PFSK-1 (cell line): ENCODE data around the gene CAPN5.

Source experiments
- TAF1 ChIP-seq: IDR thresholded peaks from 2 replicates; pipeline ENCODE4 v1.6.1; 2012; ENCODE audit warnings: low read length, control low read depth, borderline replicate concordance; ENCODE audit not compliant: insufficient read depth
- TF ChIP-seq, protein P1 (sequence below), 2 experiments: IDR thresholded peaks; 2 replicates each; pipeline versions ENCODE4 v1.6.1 to v1.8.0; 2011 to 2012; ENCODE audit warnings: low read depth in 2 of 2, low read length in 2 of 2, control low read depth in 1 of 2, inconsistent platforms in 1 of 2, mild to moderate bottlenecking in 1 of 2, moderate library complexity in 1 of 2; ENCODE audit not compliant: insufficient read depth in 1 of 2

DNA sequence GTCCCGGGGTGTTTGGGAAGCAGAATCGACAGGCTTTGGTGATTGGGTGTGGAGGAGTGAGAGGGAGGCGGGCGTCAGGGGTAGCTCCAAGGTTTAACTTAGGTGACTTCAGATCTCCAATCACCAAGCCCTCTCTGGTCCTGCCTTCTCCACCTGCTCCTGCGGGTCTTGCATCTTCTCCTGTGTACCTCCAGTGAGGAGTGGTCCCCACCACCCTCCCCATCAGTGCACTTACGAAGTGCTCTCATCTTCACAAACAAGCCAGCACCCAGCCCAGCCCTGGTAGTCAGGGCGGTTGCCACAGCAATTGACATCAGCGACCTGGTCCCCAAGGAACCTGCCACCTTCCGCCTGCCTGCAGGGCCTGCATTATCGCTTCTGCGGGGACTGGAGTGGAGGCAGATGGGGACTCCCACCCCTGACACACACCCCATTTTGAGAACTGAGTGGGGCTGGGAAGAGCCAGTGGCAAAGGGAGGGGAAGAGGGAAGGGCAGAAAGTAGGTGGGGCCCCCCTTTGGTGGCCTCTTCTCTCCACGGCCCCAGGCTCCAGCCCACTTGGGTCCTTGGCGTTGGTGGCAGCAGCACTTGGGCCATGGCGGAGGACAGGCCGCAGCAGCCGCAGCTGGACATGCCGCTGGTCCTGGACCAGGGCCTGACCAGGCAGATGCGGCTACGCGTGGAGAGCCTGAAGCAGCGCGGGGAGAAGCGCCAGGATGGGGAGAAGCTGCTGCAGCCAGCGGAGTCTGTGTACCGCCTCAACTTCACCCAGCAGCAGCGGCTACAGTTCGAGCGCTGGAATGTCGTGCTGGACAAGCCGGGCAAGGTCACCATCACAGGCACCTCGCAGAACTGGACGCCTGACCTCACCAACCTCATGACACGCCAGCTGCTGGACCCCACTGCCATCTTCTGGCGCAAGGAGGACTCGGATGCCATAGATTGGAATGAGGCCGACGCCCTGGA, 35.8 kb downstream of the CAPN5 start, which contains the start of gene OMP:
- TF ChIP-seq, protein P1, sequence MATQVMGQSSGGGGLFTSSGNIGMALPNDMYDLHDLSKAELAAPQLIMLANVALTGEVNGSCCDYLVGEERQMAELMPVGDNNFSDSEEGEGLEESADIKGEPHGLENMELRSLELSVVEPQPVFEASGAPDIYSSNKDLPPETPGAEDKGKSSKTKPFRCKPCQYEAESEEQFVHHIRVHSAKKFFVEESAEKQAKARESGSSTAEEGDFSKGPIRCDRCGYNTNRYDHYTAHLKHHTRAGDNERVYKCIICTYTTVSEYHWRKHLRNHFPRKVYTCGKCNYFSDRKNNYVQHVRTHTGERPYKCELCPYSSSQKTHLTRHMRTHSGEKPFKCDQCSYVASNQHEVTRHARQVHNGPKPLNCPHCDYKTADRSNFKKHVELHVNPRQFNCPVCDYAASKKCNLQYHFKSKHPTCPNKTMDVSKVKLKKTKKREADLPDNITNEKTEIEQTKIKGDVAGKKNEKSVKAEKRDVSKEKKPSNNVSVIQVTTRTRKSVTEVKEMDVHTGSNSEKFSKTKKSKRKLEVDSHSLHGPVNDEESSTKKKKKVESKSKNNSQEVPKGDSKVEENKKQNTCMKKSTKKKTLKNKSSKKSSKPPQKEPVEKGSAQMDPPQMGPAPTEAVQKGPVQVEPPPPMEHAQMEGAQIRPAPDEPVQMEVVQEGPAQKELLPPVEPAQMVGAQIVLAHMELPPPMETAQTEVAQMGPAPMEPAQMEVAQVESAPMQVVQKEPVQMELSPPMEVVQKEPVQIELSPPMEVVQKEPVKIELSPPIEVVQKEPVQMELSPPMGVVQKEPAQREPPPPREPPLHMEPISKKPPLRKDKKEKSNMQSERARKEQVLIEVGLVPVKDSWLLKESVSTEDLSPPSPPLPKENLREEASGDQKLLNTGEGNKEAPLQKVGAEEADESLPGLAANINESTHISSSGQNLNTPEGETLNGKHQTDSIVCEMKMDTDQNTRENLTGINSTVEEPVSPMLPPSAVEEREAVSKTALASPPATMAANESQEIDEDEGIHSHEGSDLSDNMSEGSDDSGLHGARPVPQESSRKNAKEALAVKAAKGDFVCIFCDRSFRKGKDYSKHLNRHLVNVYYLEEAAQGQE (IDR thresholded peaks at IDR 0.05; ENCODE audit: insufficient read depth in 1 of 2, low read depth in 2 of 2, low read length in 2 of 2) = no peak
- TF ChIP-seq TAF1 = no peak
